Lung (tissue), 12 donors: Measurements from ENCODE around the gene DHCR24. TPM values are rescaled to one million over a fixed set of nuclear protein-coding genes. Genes with fewer than 3 reads are reported as not detected.

Experiments used
- ATAC-seq: fragments of 200-7000 bp; cut with Tn5 transposase; one replicate; pipeline ENCODE4 v1.9.1; 2020; ENCODE audit warnings: moderate number of reproducible peaks; ENCODE audit not compliant: insufficient read depth, low FRiP score
- DNase-seq, 3 donors: peaks; one replicate each; pipeline ENCODE4 v3.0.0-alpha.2; 2013 to 2017
- H3K27ac ChIP-seq, 2 donors: one replicate each; pipeline ENCODE4 v1.5.1; 2013; ENCODE audit warnings: mild to moderate bottlenecking in 2 of 2, moderate library complexity in 2 of 2, control low read depth in 1 of 2, inconsistent platforms in 1 of 2, low read depth in 1 of 2, low read length in 1 of 2
- H3K27me3 ChIP-seq, 3 donors: one replicate each; pipeline ENCODE4 v1.5.1; 2013; ENCODE audit warnings: low read length in 2 of 3; ENCODE audit not compliant: control insufficient read depth in 3 of 3, insufficient read depth in 3 of 3
- H3K36me3 ChIP-seq, 4 donors: one replicate each; pipeline ENCODE4 v1.5.1; 2013; ENCODE audit warnings: low read length in 4 of 4, mild to moderate bottlenecking in 1 of 4, moderate library complexity in 1 of 4; ENCODE audit not compliant: control insufficient read depth in 4 of 4, insufficient read depth in 4 of 4
- H3K4me1 ChIP-seq, 5 donors: one replicate each; pipeline ENCODE4 v1.5.1; 2013; ENCODE audit warnings: low read length in 5 of 5, mild to moderate bottlenecking in 2 of 5, moderate library complexity in 1 of 5; ENCODE audit not compliant: control insufficient read depth in 5 of 5, insufficient read depth in 5 of 5
- H3K4me3 ChIP-seq: one replicate; pipeline ENCODE4 v1.5.1; 2013; ENCODE audit warnings: mild to moderate bottlenecking, control low read depth, moderate library complexity
- H3K9ac ChIP-seq, 2 donors: one replicate each; pipeline ENCODE4 v1.5.1; 2013; ENCODE audit warnings: low read length in 2 of 2, control low read depth in 1 of 2; ENCODE audit not compliant: insufficient read depth in 1 of 2
- H3K9me3 ChIP-seq, 4 donors: one replicate each; pipeline ENCODE4 v1.5.1; 2013; ENCODE audit warnings: low read length in 3 of 4, mild to moderate bottlenecking in 1 of 4, moderate library complexity in 1 of 4; ENCODE audit not compliant: control insufficient read depth in 4 of 4, insufficient read depth in 3 of 4
- CTCF ChIP-seq: IDR thresholded peaks from 2 replicates; pipeline ENCODE4 v1.5.1; 2012; ENCODE audit warnings: mild to moderate bottlenecking; ENCODE audit errors: control extremely low read depth, extremely low read depth
- WGBS, 2 donors: extraction: QIAGEN DNeasy Blood & Tissue Kit; methylation state at CpG; one replicate each; pipeline ENCODE4 v1.1.7; 2013; 5-methylcytosine and 5-hydroxymethylcytosine counted together
- polyA plus RNA-seq, 2 donors: library from polyadenylated mRNA; stranded (reverse); fragments of 200-250 nt; gene quantifications; one replicate each; pipeline ENCODE4 v1.2.1, GENCODE V29; 2013
- total RNA-seq, 2 donors: library from RNA; depleted of rRNA in 1 of 2; stranded (reverse); fragments of >200 nt in 1 of 2; gene quantifications; one replicate each; pipeline ENCODE4 v1.2.1, GENCODE V29; 2014 to 2021
- donor health status: control.
- donor health status: control.
- donor health status: Bipolar disorder and iron deficiency.
- donor health status: healthy.
- donor health status: DM: yes; HTN: yes; CAD: no.

The DHCR24 gene
- total and polyA plus RNA-seq, 4 donors: 269 to 735 (median 436) TPM

DNA sequence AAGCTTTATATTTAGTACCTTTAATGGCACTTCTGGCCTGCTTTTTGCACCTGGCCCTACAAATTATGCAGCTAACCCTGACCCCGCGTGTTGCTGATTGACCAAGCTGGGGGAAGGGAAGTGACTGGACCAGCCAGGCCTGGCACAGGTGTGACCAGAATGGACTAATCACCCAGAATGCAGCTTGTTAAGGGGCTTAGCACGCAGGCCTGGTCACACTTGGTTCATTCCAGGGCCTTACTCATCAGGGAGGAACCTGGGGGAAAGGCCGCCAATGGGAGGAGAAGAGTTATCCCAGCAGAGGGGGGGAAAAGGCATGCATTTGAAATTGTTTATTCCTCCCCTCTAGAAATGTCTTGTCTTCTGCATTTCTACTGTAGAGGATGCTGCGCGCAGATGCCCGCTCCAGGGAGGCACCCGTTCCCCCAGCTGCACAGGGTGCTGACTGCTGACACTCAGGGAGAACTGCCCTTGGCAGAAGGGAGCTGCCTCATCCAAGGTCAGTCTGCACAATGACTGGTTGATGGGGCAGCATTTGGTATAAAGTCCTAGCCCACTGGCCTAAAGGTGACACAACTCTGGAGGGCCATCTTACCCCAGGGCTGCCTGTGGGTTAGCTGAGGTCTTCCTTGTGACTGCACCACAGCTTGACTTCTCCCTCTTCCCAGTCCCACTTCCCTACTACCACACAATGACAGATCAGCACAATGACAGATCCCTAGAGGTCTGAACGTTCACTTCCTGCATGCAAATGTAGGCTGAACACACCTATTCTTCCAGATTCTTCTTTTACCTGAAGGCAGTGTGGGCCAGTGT is 29.0 kb downstream of the DHCR24 start:
- no peak overlapping the region for H3K27ac ChIP-seq
- WGBS, 2 donors: 84 to 85% methylated on average over 9 of the region's 9 CpGs
- DNase-seq: no peak

GRCh38 chr1:54857141-54857540 is 29.9 kb downstream of the DHCR24 start:
- Histone ChIP-seq H3K27ac (peak overlapping the region in 1 of 2 donors; percentile 0), H3K36me3 (peaks cover 0 to 34% (median 7%) of the 10 kb centered on the region in 4 donors), H3K4me3 (no peak overlapping the region), H3K27me3 (no peaks in the 10 kb centered on the region), H3K9me3 (no peaks in the 10 kb centered on the region), H3K9ac (no peak overlapping the region), H3K4me1 (peaks cover 0 to 3% (median 0%) of the 10 kb centered on the region in 5 donors)
- 93 to 97% methylated on average over 3 of the region's 3 CpGs for WGBS, 2 donors
- no peak for TF ChIP-seq CTCF
- no peak for DNase-seq
- no peak for ATAC-seq

More for the DNA sequence above, 29.0 kb downstream of the DHCR24 start:
- TF ChIP-seq CTCF: no peak
- Histone ChIP-seq H3K9me3 (no peaks in the 10 kb centered on the region), H3K4me3 (no peak overlapping the region), H3K9ac (no peak overlapping the region), H3K36me3 (peaks cover 0 to 30% (median 5%) of the 10 kb centered on the region in 4 donors), H3K27me3 (no peaks in the 10 kb centered on the region), H3K4me1 (peaks cover 0 to 3% (median 0%) of the 10 kb centered on the region in 5 donors)
- no peak for ATAC-seq

- ATAC-seq: no peak
- Histone ChIP-seq H3K27me3 (no peaks in the 10 kb centered on the region), H3K4me1 (no peaks in the 10 kb centered on the region), H3K36me3 (peaks cover 0 to 44% (median 10%) of the 10 kb centered on the region in 4 donors), H3K27ac (no peak overlapping the region), H3K9me3 (no peaks in the 10 kb centered on the region), H3K9ac (no peak overlapping the region), H3K4me3 (no peak overlapping the region)
- no peak for TF ChIP-seq CTCF
- DNase-seq: no peak
- 91 to 94% methylated on average over 12 of the region's 12 CpGs for WGBS, 2 donors
These were observed 32.5 kb downstream of the DHCR24 start for GRCh38 chr1:54854381-54855020.
